ENCODE measurements around the gene COPA.

The COPA gene

GRCh38 chr1:160362168-160362957, 19.3 kb upstream of the COPA start:
- no peak for DNase-seq

GRCh38 chr1:160361814-160362167, 18.7 kb upstream of the COPA start:
- DNase-seq = no peak

GRCh38 chr1:160361199-160361598, 18.1 kb upstream of the COPA start:
- no peak for DNase-seq

- DNase-seq = no peak
These were observed 17.2 kb upstream of the COPA start for GRCh38 chr1:160360227-160360695.

DNA sequence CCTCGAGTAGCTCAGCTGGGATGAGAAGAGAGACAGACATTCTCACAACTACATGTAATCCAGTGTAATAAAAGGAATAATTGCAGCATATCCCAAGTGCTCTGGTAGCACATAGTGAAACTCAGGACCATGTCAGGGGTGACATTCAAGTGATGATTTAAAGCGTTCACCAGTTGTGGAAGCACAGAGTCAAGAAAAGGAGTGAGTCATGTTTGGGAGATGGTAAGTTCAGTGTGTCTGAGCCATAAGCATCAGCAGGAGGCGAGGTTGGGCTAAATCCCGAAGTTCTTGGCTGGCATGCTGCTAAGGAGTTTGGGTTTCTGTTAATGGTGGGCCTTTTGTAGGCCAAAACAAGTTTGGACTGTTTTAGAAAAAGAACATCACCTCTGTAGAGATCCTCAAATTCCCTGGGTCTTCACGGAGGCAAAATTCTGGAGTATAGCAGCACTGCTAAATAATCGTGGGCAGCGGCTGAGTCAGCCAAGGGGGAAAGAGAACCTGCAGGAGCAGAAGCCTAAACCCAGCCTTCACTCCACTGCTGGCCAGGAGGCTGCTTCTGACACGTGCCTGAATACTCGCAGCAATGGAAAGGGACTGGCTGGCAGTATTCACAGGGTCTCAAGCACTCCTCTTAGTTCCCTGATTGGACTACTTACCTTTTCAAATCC, 16.6 kb upstream of the COPA start:
- no peak for DNase-seq

DNA sequence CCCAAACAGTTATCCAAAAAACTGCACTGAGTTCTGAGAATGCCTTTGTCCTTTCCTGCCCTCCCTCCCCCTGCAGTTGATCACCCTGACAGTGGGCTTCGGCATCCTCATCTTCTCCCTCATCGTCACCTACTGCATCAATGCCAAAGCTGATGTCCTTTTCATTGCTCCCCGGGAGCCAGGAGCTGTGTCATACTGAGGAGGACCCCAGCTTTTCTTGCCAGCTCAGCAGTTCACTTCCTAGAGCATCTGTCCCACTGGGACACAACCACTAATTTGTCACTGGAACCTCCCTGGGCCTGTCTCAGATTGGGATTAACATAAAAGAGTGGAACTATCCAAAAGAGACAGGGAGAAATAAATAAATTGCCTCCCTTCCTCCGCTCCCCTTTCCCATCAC, 15.0 kb upstream of the COPA start:
- DNase-seq = no peak

GRCh38 chr1:160357286-160358002, 14.4 kb upstream of the COPA start:
- no peak for DNase-seq

DNA sequence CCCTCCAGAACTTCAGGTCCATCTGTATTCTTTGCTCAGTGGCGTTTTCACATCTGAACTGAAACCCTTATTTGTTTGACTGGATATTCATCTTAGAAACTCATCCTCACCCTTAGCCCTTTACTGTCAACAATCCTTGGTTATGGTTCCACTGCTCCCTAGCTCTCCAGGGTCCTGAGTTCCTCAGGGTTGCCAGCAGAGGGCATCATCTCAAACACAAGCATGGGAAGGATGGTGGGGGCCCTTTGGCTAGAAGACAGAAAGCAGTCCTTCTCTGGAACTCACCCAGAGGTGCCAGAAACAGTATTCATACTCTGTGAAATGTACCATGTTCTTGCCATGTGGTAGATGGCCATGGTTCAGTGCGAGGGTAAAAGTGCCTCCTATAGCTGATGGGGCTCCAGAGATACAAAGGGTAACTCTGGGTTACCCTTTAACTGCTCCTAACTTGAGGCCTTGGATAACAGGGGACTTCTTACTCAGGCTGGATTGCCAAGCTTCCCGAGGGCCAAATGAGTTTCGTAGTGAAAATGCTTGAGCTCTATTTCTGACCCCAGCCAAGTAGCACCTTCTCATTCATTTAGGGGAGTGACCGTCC, 11.4 kb upstream of the COPA start:
- no peak for DNase-seq

DNA sequence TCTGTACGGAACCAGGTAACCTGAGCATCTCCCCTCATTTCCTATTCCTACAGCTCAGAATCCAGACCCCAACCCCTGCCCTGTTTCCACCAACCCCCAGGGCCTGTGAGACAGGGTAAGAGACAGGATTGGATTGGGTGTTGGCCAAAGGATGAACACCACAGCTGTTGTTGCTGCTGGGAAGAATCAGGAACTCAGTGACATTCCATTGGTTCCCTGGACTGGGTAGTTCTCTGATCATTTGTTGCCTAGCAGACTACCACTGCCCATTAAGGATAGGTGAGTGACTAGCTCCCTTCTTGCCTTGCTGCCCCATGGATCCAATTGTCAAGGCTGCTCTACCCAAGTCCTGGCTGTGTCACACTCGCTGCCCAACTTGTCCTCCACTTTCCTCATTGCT, 10.2 kb upstream of the COPA start:
- no peak for DNase-seq

DNA sequence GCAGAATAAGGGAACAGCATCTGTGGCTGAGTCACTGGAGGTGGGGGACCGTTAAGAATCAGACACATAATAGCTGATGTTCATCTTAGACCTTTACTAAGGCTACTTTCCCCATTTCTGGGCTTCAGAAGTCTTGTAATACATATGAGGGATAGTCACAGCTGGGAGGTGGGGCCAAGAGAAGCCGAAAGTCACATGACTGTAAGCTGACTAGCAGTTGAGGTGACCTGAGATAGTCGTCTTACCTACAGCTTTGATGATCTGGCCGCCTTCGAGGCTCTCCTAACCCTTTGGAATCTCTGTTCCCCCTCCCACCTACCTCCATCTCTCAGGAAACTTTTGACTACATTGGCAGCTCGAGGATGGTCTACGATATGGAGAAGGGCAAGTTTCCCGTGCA, 9.5 kb upstream of the COPA start:
- DNase-seq = no peak

- no peak for DNase-seq
These were observed 8.6 kb upstream of the COPA start for GRCh38 chr1:160351629-160352028.

DNA sequence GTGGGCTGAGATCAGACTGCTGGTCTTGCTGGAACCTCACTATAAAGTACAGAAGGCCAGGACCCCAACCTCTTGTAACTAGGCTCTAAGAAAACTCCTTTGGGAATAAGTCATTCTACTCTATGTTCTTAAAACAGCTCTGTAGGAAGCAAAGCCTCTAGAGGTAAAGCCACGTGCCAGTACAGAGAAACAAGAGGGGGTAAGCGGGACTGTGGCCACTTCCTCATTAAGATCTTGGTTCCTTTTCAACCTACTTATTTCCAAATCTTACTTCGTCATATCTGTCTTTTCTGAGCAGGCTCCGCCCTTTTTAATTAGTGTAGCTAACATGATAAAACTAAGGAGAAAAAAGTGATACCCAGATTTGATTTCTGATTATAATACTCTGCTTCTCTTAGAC, 3.9 kb upstream of the COPA start:
- peak; percentile 14 for DNase-seq

GRCh38 chr1:160346463-160346862, 3.4 kb upstream of the COPA start:
- no peak for DNase-seq

- no peak for DNase-seq
These were observed 1.9 kb upstream of the COPA start for GRCh38 chr1:160344936-160345335.

DNA sequence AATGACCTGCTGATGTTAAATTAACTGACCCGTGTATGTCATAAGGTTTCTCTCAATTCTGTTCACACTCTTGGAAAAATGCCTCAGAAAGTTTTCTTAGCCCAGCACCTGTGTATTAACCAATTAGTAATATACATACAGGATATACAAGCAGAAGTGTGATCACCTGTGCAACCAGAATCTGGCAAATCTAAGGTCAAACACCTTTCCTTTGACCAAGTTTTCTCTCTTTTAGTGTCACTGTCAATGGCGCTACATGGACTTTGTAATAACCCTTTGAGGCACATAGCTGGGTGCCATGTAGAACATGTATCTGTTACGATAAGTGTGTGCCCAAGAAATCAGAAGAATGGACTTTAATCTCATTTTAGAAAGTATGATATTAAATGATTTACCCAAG, 1.2 kb upstream of the COPA start:
- DNase-seq = no peak

GRCh38 chr1:160342526-160342925, 524 bp downstream of the COPA start:
- no peak for DNase-seq

DNA sequence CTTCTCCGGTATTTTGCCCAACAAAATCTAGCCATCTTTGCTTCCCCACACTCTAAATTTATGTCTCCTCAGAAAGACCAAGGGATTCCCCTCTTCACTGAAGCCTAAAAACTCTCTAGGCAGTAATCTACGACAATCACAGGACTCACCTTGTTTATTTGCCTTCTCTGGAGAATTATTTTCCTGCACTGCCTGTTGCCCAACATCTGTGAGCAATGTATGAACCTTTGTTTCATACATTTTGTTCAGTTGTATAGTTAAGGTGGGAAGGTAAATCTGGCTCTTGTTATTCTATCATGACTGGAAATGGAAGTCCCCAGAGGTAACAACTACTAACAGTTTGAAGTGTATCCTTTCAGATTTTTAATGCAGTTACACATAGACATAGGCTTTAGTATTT, 2.2 kb downstream of the COPA start:
- DNase-seq = no peak

DNA sequence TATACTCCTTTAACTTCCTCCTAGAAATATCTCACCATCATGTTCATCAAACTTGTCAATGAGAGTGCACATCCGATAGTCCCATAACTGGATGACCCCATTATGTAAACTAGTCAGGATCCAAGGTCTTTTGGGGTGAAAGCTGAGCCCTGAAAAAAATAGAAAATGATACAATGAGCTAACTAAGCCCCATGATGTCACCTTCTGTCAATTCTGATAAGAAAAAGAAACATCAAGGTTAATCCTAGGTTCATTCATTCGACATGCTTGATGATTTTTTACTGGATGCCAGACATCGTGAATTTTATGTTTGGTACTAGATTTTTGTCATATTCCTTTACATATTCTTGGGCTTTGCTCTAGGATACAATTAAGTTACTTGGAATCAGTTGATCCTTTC, 2.9 kb downstream of the COPA start:
- no peak for DNase-seq

DNA sequence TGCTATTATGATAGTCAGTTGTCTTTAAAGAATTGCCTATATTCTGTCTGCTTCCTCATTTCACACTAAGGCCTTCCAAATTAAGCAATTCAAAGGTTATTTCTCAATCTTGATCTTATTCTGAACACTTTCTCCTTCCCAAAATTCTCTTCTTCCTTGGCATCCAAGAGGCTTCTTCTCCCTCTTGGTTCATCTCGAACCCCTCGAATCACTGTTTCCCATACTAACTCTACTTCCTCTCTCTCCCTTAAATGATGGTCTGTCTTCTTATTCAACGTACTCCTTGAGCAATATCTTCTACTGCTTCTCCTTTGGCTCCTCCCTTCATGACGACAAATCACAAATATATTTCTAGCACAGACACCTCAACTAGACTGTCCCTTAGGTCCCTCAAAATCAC, 4.5 kb downstream of the COPA start:
- no peak for DNase-seq

DNA sequence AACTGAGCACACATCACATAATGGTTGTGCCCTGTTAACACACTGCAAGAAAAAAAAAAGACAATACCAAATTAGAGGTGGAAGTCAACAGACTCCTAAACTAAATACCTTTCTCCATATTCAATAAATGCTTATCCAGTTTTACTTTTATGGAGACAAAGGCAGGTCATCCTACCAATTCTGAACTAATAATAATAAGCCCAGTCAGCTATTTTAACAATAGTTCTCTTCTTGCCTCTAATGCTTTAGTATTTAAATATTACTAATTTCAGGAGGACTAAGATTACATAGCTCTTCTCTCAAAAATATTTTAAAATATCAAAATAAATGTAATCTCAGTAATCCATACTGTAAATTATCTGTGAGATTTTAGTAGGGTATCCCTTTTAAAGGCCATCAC, 10.5 kb downstream of the COPA start:
- no peak for DNase-seq

DNA sequence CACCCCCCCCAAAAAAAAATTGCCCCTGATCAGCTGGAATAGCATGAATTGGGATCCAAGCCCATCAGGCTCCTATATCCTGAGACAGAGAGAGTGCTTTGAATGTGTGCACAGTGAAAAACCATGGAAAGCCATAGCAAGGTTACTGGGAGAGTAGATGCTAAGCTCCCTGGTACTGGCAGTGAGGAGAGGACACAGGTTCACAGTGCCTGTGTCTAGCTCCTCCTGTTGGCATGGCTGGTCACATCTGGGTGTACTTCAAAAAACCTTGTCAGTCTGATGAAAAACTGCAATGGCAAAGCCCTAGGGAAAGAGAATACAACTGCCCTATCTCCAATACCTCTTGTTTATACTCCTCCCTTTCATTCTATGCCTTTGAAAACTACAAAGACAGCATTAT, 12.9 kb downstream of the COPA start:
- DNase-seq = no peak

- DNase-seq = peak; percentile 58
These were observed 14.9 kb downstream of the COPA start for GRCh38 chr1:160328184-160328583.

GRCh38 chr1:160326418-160326817, 16.6 kb downstream of the COPA start:
- DNase-seq = no peak

- DNase-seq = no peak
These were observed 17.8 kb downstream of the COPA start for GRCh38 chr1:160325252-160325651.
